Measurements from ENCODE around the gene IPO9. TPM values are rescaled to one million over a fixed set of nuclear protein-coding genes. Genes with fewer than 3 reads are reported as not detected.

Gene IPO9
- total and polyA plus RNA-seq, 2 of the 4 experiments (the other 2 are of a cell fraction): 14.0 to 23.4 TPM

- TF ChIP-seq, protein P1, sequence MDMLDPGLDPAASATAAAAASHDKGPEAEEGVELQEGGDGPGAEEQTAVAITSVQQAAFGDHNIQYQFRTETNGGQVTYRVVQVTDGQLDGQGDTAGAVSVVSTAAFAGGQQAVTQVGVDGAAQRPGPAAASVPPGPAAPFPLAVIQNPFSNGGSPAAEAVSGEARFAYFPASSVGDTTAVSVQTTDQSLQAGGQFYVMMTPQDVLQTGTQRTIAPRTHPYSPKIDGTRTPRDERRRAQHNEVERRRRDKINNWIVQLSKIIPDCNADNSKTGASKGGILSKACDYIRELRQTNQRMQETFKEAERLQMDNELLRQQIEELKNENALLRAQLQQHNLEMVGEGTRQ (IDR thresholded peaks at IDR 0.05; ENCODE audit: low read depth, low read length): no peak
- no peak for TF ChIP-seq RCOR1 (IDR thresholded peaks at IDR 0.05; ENCODE audit: insufficient replicate concordance, low read length)
- TF ChIP-seq FOS (IDR thresholded peaks at IDR 0.05; ENCODE audit: low read depth, low read length): no peak
These were observed 68.0 kb downstream of the IPO9 start (continued) for GRCh38 chr1:201896951-201897391.

DNA sequence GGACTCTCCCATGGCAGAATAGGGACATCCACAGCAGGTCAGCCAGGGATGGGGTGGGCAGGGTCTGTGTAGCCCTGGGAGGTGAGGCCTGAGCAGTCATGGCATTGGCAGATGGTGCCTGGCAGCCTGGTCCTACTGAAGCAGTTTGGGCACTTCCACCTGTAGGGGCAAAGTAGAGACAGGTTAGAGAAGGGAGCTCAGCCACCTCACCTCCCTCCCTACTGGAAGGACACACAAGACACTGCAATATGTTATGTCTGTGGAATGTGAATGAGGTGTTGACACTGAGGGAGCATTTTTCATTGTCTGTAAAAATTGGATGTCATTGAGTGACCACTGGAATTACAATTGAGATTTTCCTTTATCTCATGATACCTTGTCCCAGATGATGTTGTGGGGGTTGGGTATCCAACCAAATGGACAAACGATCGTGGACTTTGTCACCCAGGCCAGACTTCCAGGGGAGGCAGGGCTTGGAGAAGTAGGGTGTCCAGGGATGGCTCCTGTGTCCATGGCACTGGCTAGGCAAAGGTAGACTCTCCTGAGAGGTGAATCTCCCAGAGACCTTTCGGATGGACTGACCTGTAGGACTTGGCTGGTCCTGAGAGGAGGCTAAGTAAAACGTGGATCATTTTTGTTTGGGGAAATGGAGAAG lies 69.4 kb downstream of the IPO9 start:
- Histone ChIP-seq H3K18ac (ENCODE audit: low read depth, low read length) (no peak overlapping the region), H2AK5ac (ENCODE audit: low read depth, low read length) (peak overlapping the region; percentile 86; the same call in 1 of the 2 replicates), H3K9me1 (ENCODE audit: insufficient read depth, low read length) (peaks cover 12% of the 10 kb centered on the region), H3K9me3 (ENCODE audit: control insufficient read depth, insufficient read depth, low read length) (no peaks in the 10 kb centered on the region), H3K23ac (ENCODE audit: low read depth, low read length) (no peak overlapping the region), H3K36me3 (ENCODE audit: control insufficient read depth, insufficient read depth, low read length) (peaks cover 36% of the 10 kb centered on the region), H3K9ac (ENCODE audit: low read depth, low read length) (no peak overlapping the region; the same call in 1 of the 2 replicates), H3K56ac (ENCODE audit: extremely low read depth, insufficient read depth, low read length) (no peak overlapping the region), H2AK9ac (replicated peaks; ENCODE audit: low read depth, low read length, poor library complexity) (no peak overlapping the region), H2AFZ (replicated peaks; ENCODE audit: low read length, poor library complexity) (no peak overlapping the region), H3K79me1 (ENCODE audit: low read depth in 1 of 2, low read length in 2 of 2) (peaks cover 17 to 39% of the 10 kb centered on the region in 2 experiments), H4K5ac (ENCODE audit: low read depth, low read length) (no peak overlapping the region), H3K4me3 (ENCODE audit: insufficient read depth, low read depth, low read length) (no peak overlapping the region), H3K4me1 (ENCODE audit: control insufficient read depth, insufficient read depth, low read length) (peaks cover 21% of the 10 kb centered on the region), H2BK5ac (ENCODE audit: low read depth, low read length, poor library complexity, severe bottlenecking) (peak overlapping the region; percentile 83), H2BK15ac (ENCODE audit: low read depth, low read length) (peak overlapping the region; percentile 77; the same call in 1 of the 3 replicates), H2BK20ac (ENCODE audit: low read depth, low read length) (0 out of 2 replicates have a peak overlapping the region, but pooled peaks have one; percentile 1), H2BK120ac (ENCODE audit: low read depth, low read length) (peak overlapping the region; percentile 87; the same call in 1 of the 2 replicates), H3K27me3 (ENCODE audit: control insufficient read depth, insufficient read depth, low read length) (no peaks in the 10 kb centered on the region), H3K4ac (ENCODE audit: low read depth, low read length) (peak overlapping the region; percentile 88; the same call in 1 of the 2 replicates), H3K14ac (replicated peaks; ENCODE audit: low read depth, low read length) (no peak overlapping the region; the same call in 1 of the 2 replicates), H4K20me1 (ENCODE audit: insufficient read depth, low read length) (no peaks in the 10 kb centered on the region), H3K4me2 (ENCODE audit: low read depth, low read length) (no peak overlapping the region), H4K91ac (ENCODE audit: insufficient read depth, low read depth, low read length) (peak overlapping the region; percentile 78), H4K8ac (ENCODE audit: low read depth in 2 of 2, low read length in 2 of 2) (peak overlapping the region in 1 of 2 experiments; percentile 85; a peak in 2 of 4 replicates), H3K27ac (ENCODE audit: insufficient read depth, low read length) (peak overlapping the region; percentile 30)
- no CpG with 5 or more reads among the region's 4 CpGs for WGBS, 2 experiments (ENCODE audit: extremely low coverage in 2 of 2, insufficient read length in 1 of 2)
- no TSS peak for BruUV-seq (replicated peaks)
- ChIA-PET POLR2A (ENCODE audit: unreplicated experiment) (no interaction called here), CTCF (interaction anchor here (1.4 to 3.5 kb wide), 2 partner anchors 47 to 75 kb away, joined by 9 to 27 read pairs; partner anchors contain the start of gene LMOD1)
- in situ Hi-C loops (cut with MboI; ENCODE audit: low sequenced_read_pairs) (loop anchor here (5.0 to 10.0 kb wide), 2 partner anchors 69 to 226 kb away; partner anchors contain the start of gene GPR37L1), intact Hi-C loops (cut with micrococcal nuclease) (no loop called here), dilution Hi-C loops (cut with HindIII; ENCODE audit: low sequenced_read_pairs, unreplicated experiment) (no loop called here)
- ATAC-seq (ENCODE audit: low read depth) (no peak), DNase-seq (no peak)
- no peak for TF ChIP-seq RAD21 (IDR thresholded peaks at IDR 0.05; ENCODE audit: low read length)
- no peak for TF ChIP-seq CEBPB (IDR thresholded peaks at IDR 0.05; ENCODE audit: low read depth, low read length)
- TF ChIP-seq POLR2A (IDR thresholded peaks at IDR 0.05; ENCODE audit: low read depth, low read length): no peak
- no peak for TF ChIP-seq RCOR1 (IDR thresholded peaks at IDR 0.05; ENCODE audit: insufficient replicate concordance, low read length)
- no peak for TF ChIP-seq FOS (IDR thresholded peaks at IDR 0.05; ENCODE audit: low read depth, low read length)
- TF ChIP-seq NFE2L2 (IDR thresholded peaks at IDR 0.05; ENCODE audit: low read depth, low read length): no peak
- TF ChIP-seq BHLHE40 (IDR thresholded peaks at IDR 0.05; ENCODE audit: low read depth, low read length): no peak
- TF ChIP-seq RFX5 (IDR thresholded peaks at IDR 0.05; ENCODE audit: low read depth, low read length): no peak
- TF ChIP-seq MAFK (IDR thresholded peaks at IDR 0.05; ENCODE audit: low read depth, low read length): no peak
- TF ChIP-seq, protein P2, sequence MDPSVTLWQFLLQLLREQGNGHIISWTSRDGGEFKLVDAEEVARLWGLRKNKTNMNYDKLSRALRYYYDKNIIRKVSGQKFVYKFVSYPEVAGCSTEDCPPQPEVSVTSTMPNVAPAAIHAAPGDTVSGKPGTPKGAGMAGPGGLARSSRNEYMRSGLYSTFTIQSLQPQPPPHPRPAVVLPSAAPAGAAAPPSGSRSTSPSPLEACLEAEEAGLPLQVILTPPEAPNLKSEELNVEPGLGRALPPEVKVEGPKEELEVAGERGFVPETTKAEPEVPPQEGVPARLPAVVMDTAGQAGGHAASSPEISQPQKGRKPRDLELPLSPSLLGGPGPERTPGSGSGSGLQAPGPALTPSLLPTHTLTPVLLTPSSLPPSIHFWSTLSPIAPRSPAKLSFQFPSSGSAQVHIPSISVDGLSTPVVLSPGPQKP (IDR thresholded peaks at IDR 0.05; ENCODE audit: borderline replicate concordance, low read depth, low read length): no peak
- no peak for TF ChIP-seq CHD1 (IDR thresholded peaks at IDR 0.05; ENCODE audit: low read depth, low read length)
- TF ChIP-seq MAZ (IDR thresholded peaks at IDR 0.05; ENCODE audit: borderline replicate concordance, low read depth, low read length): no peak
- TF ChIP-seq SMC3 (IDR thresholded peaks at IDR 0.05; ENCODE audit: low read depth, low read length): no peak
